GM19023 (cell line): ENCODE data around the gene ISM2.

Source experiments
- ATAC-seq: cut with Tn5 transposase; IDR thresholded peaks from one replicate; pipeline ENCODE4 v1.9.1; 2021; ENCODE audit warnings: mild to moderate bottlenecking, moderate library complexity; ENCODE audit not compliant: unreplicated experiment

The ISM2 gene

GRCh38 chr14:77470224-77470870 lies 28.3 kb downstream of the ISM2 start:
- no peak for ATAC-seq

GRCh38 chr14:77469539-77469938 lies 29.1 kb downstream of the ISM2 start:
- no peak for ATAC-seq

- ATAC-seq: no peak
These were observed 29.5 kb downstream of the ISM2 start for GRCh38 chr14:77469067-77469505.

GRCh38 chr14:77467801-77468200 lies 30.8 kb downstream of the ISM2 start:
- ATAC-seq: no peak

GRCh38 chr14:77459072-77459723 lies 39.4 kb downstream of the ISM2 start:
- ATAC-seq: no peak

GRCh38 chr14:77458249-77458950 lies 40.2 kb downstream of the ISM2 start:
- peak; percentile 23 for ATAC-seq

GRCh38 chr14:77457522-77458248 lies 40.9 kb downstream of the ISM2 start, which contains the start of the genes AHSA1 and VIPAS39:
Gene AHSA1, plus strand, starts transcription at chr14:77458093. Its CDS starts 97 bp downstream, at chr14:77458190.
Gene VIPAS39, minus strand, starts transcription at chr14:77457601. Its CDS starts 3,499 bp downstream, at chr14:77454102.
- peak; percentile 88 for ATAC-seq

- no peak for ATAC-seq
These were observed 41.5 kb downstream of the ISM2 start for GRCh38 chr14:77457115-77457521.

GRCh38 chr14:77455966-77456640 lies 42.5 kb downstream of the ISM2 start:
- ATAC-seq: no peak

GRCh38 chr14:77442196-77442595 lies 56.4 kb downstream of the ISM2 start:
- ATAC-seq: no peak

GRCh38 chr14:77439861-77440260 lies 58.8 kb downstream of the ISM2 start:
- no peak for ATAC-seq

- ATAC-seq: no peak
These were observed 60.0 kb downstream of the ISM2 start for GRCh38 chr14:77438596-77438995.

- no peak for ATAC-seq
These were observed 62.6 kb downstream of the ISM2 start for GRCh38 chr14:77436042-77436441.

GRCh38 chr14:77426396-77426795 lies 72.2 kb downstream of the ISM2 start:
- ATAC-seq: no peak

- no peak for ATAC-seq
These were observed 73.8 kb downstream of the ISM2 start for GRCh38 chr14:77424862-77425261.
